ENCODE measurements around the gene TEX44. TPM values are rescaled to one million over a fixed set of nuclear protein-coding genes. Genes with fewer than 3 reads are reported as not detected.

The TEX44 gene
- total and polyA plus RNA-seq, 2 donors, result not detected

GRCh38 chr2:231617059-231617926 lies 24.6 kb downstream of the TEX44 start:
- Histone ChIP-seq H3K36me3 (ENCODE audit: insufficient read depth) (no peaks in the 10 kb centered on the region), H3K27ac (ENCODE audit: low read depth) (no peak overlapping the region), H3K4me3 (ENCODE audit: low read depth, low read length) (no peak overlapping the region), H3K4me1 (ENCODE audit: insufficient read depth) (no peaks in the 10 kb centered on the region)
- no peak for DNase-seq (ENCODE audit: extremely low spot score)
- 66% methylated on average over 13 of the region's 13 CpGs for WGBS

GRCh38 chr2:231621051-231621879 lies 28.6 kb downstream of the TEX44 start:
- H3K27ac ChIP-seq (ENCODE audit: low read depth), result peak overlapping the region; percentile 25
- no peak for DNase-seq (ENCODE audit: extremely low spot score)
- WGBS, result 20% methylated on average over 25 of the region's 25 CpGs
- H3K4me1 ChIP-seq (ENCODE audit: insufficient read depth), result no peaks in the 10 kb centered on the region
- no peaks in the 10 kb centered on the region for H3K36me3 ChIP-seq (ENCODE audit: insufficient read depth)
- H3K4me3 ChIP-seq (ENCODE audit: low read depth, low read length), result peak overlapping the region; percentile 24

- Histone ChIP-seq H3K36me3 (ENCODE audit: insufficient read depth) (no peaks in the 10 kb centered on the region), H3K4me3 (ENCODE audit: low read depth, low read length) (no peak overlapping the region), H3K27ac (ENCODE audit: low read depth) (no peak overlapping the region), H3K4me1 (ENCODE audit: insufficient read depth) (no peaks in the 10 kb centered on the region)
- DNase-seq (ENCODE audit: extremely low spot score), result no peak
- WGBS, result 89% methylated on average over 10 of the region's 10 CpGs
Observed at GRCh38 chr2:231622963-231623362, 30.3 kb downstream of the TEX44 start.

GRCh38 chr2:231626449-231626848 lies 33.8 kb downstream of the TEX44 start:
- H3K4me1 ChIP-seq (ENCODE audit: insufficient read depth), result no peaks in the 10 kb centered on the region
- H3K36me3 ChIP-seq (ENCODE audit: insufficient read depth), result no peaks in the 10 kb centered on the region
- DNase-seq (ENCODE audit: extremely low spot score), result no peak
- no peak overlapping the region for H3K27ac ChIP-seq (ENCODE audit: low read depth)
- WGBS, result 59% methylated on average over 6 of the region's 6 CpGs
- no peak overlapping the region for H3K4me3 ChIP-seq (ENCODE audit: low read depth, low read length)

GRCh38 chr2:231627384-231628120 lies 34.9 kb downstream of the TEX44 start:
- WGBS, result 76% methylated on average over 10 of the region's 10 CpGs
- no peak overlapping the region for H3K4me3 ChIP-seq (ENCODE audit: low read depth, low read length)
- H3K4me1 ChIP-seq (ENCODE audit: insufficient read depth), result no peaks in the 10 kb centered on the region
- no peak overlapping the region for H3K27ac ChIP-seq (ENCODE audit: low read depth)
- no peak for DNase-seq (ENCODE audit: extremely low spot score)
- H3K36me3 ChIP-seq (ENCODE audit: insufficient read depth), result no peaks in the 10 kb centered on the region

- H3K4me3 ChIP-seq (ENCODE audit: low read depth, low read length), result no peak overlapping the region
- peak overlapping the region; percentile 16 for H3K27ac ChIP-seq (ENCODE audit: low read depth)
- H3K36me3 ChIP-seq (ENCODE audit: insufficient read depth), result no peaks in the 10 kb centered on the region
- no peak for DNase-seq (ENCODE audit: extremely low spot score)
- 73% methylated on average over 14 of the region's 14 CpGs for WGBS
- H3K4me1 ChIP-seq (ENCODE audit: insufficient read depth), result no peaks in the 10 kb centered on the region
Observed at GRCh38 chr2:231632559-231633142, 40.0 kb downstream of the TEX44 start.

- no peak for DNase-seq (ENCODE audit: extremely low spot score)
- H3K36me3 ChIP-seq (ENCODE audit: insufficient read depth), result no peaks in the 10 kb centered on the region
- H3K4me1 ChIP-seq (ENCODE audit: insufficient read depth), result no peaks in the 10 kb centered on the region
- 85% methylated on average over 13 of the region's 13 CpGs for WGBS
- H3K4me3 ChIP-seq (ENCODE audit: low read depth, low read length), result no peak overlapping the region
- H3K27ac ChIP-seq (ENCODE audit: low read depth), result no peak overlapping the region
Observed at GRCh38 chr2:231633241-231633976, 40.7 kb downstream of the TEX44 start.

- H3K27ac ChIP-seq (ENCODE audit: low read depth), result no peak overlapping the region
- H3K4me3 ChIP-seq (ENCODE audit: low read depth, low read length), result no peak overlapping the region
- no peaks in the 10 kb centered on the region for H3K4me1 ChIP-seq (ENCODE audit: insufficient read depth)
- no peak for DNase-seq (ENCODE audit: extremely low spot score)
- 80% methylated on average over 2 of the region's 2 CpGs for WGBS
- H3K36me3 ChIP-seq (ENCODE audit: insufficient read depth), result no peaks in the 10 kb centered on the region
Observed at GRCh38 chr2:231634412-231634811, 41.7 kb downstream of the TEX44 start.

- 50% methylated on average over 8 of the region's 8 CpGs for whole genome bisulfite sequencing
- H3K4me1 ChIP-seq (ENCODE audit: insufficient read depth), result no peaks in the 10 kb centered on the region
- DNase-seq (ENCODE audit: extremely low spot score), result no peak
Observed at GRCh38 chr2:231634951-231635875, 42.5 kb downstream of the TEX44 start.

GRCh38 chr2:231640241-231640640 lies 47.6 kb downstream of the TEX44 start:
- no peak overlapping the region for H3K4me3 ChIP-seq (ENCODE audit: low read depth, low read length)
- no peaks in the 10 kb centered on the region for H3K36me3 ChIP-seq (ENCODE audit: insufficient read depth)
- no peak overlapping the region for H3K27ac ChIP-seq (ENCODE audit: low read depth)
- DNase-seq (ENCODE audit: extremely low spot score), result no peak
- WGBS, result 47% methylated on average over 6 of the region's 6 CpGs
- no peaks in the 10 kb centered on the region for H3K4me1 ChIP-seq (ENCODE audit: insufficient read depth)

More at GRCh38 chr2:231634951-231635875, 42.5 kb downstream of the TEX44 start:
- Histone ChIP-seq H3K27ac (ENCODE audit: low read depth) (no peak overlapping the region), H3K4me3 (ENCODE audit: low read depth, low read length) (no peak overlapping the region), H3K36me3 (ENCODE audit: insufficient read depth) (no peaks in the 10 kb centered on the region)

GRCh38 chr2:231640641-231641111 lies 48.0 kb downstream of the TEX44 start:
- Histone ChIP-seq H3K27ac (ENCODE audit: low read depth) (peak overlapping the region; percentile 19), H3K4me1 (ENCODE audit: insufficient read depth) (no peaks in the 10 kb centered on the region), H3K4me3 (ENCODE audit: low read depth, low read length) (no peak overlapping the region), H3K36me3 (ENCODE audit: insufficient read depth) (no peaks in the 10 kb centered on the region)
- no peak for DNase-seq (ENCODE audit: extremely low spot score)
- 54% methylated on average over 11 of the region's 11 CpGs for WGBS
